Hepatocyte (in vitro differentiated cells): ENCODE data around the gene OPA1. TPM values are rescaled to one million over a fixed set of nuclear protein-coding genes. Genes with fewer than 3 reads are reported as not detected.

ENCODE experiments used
- DNase-seq: peaks from one replicate; pipeline ENCODE4 v3.0.0-alpha.2; 2016; ENCODE audit warnings: low spot score
- H2AFZ ChIP-seq: fragments of 200-600 bp; sonication (generic); 2 replicates; pipeline ENCODE4 v1.6.0; 2016; ENCODE audit warnings: antibody characterized with exemption, mild to moderate bottlenecking
- H3K27ac ChIP-seq: fragments of 200-600 bp; sonication (generic); 2 replicates; pipeline ENCODE4 v1.5.1; 2016; ENCODE audit warnings: mild to moderate bottlenecking
- H3K27me3 ChIP-seq: fragments of 200-600 bp; sonication (generic); 2 replicates; pipeline ENCODE4 v1.6.1; 2016
- H3K36me3 ChIP-seq: fragments of 200-600 bp; sonication (generic); replicated peaks from 2 replicates; pipeline ENCODE4 v1.5.1; 2016; ENCODE audit warnings: low read depth; ENCODE audit not compliant: insufficient read depth
- H3K4me1 ChIP-seq: fragments of 200-600 bp; sonication (generic); 2 replicates; pipeline ENCODE4 v1.5.1; 2016; ENCODE audit warnings: mild to moderate bottlenecking, moderate library complexity; ENCODE audit not compliant: insufficient read depth
- H3K4me2 ChIP-seq: fragments of 200-600 bp; sonication (generic); 2 replicates; pipeline ENCODE4 v1.6.0; 2016
- H3K4me3 ChIP-seq: fragments of 200-600 bp; sonication (generic); 2 replicates; pipeline ENCODE4 v1.5.1; 2016; ENCODE audit warnings: mild to moderate bottlenecking
- H3K79me2 ChIP-seq: fragments of 200-600 bp; sonication (generic); 2 replicates; pipeline ENCODE4 v1.6.0; 2017; ENCODE audit warnings: mild to moderate bottlenecking
- H3K9me2 ChIP-seq: fragments of 200-600 bp; sonication (generic); replicated peaks from 2 replicates; pipeline ENCODE4 v1.6.0; 2017; ENCODE audit warnings: mild to moderate bottlenecking; ENCODE audit not compliant: insufficient read depth
- H3K9me3 ChIP-seq: fragments of 200-600 bp; sonication (generic); 2 replicates; pipeline ENCODE4 v1.5.1; 2016; ENCODE audit warnings: low read depth, mild to moderate bottlenecking
- H4K20me1 ChIP-seq: fragments of 200-600 bp; sonication (generic); 2 replicates; pipeline ENCODE4 v1.6.0; 2016; ENCODE audit warnings: mild to moderate bottlenecking; ENCODE audit not compliant: insufficient read depth, poor library complexity, severe bottlenecking
- EZH2 ChIP-seq: fragments of 200-600 bp; sonication (generic); IDR thresholded peaks from 2 replicates; pipeline ENCODE4 v1.6.1; 2016; ENCODE audit warnings: antibody characterized with exemption, mild to moderate bottlenecking, borderline replicate concordance
- EZH2phosphoT487 ChIP-seq: fragments of 200-600 bp; sonication (generic); IDR thresholded peaks from one replicate; pipeline ENCODE4 v1.6.1; 2018; ENCODE audit warnings: antibody characterized with exemption, mild to moderate bottlenecking, low read depth, moderate library complexity; ENCODE audit not compliant: unreplicated experiment, severe bottlenecking
- WGBS: methylation state at CpG from one replicate; pipeline ENCODE4 v1.1.6; 2016; ENCODE audit warnings: low lambda C conversion rate; ENCODE audit errors: missing lambda C conversion rate; 5-methylcytosine and 5-hydroxymethylcytosine counted together
- polyA plus RNA-seq: library from polyadenylated mRNA; unstranded; fragments of >200 nt; fragmentation: Nextera tagmentation; extraction: Ambion mirVana; gene quantifications from 2 replicates; pipeline ENCODE4 v1.2.1, GENCODE V29; 2016
- total RNA-seq: library from RNA; depleted of rRNA; stranded (reverse); fragments of >200 nt; gene quantifications from 2 replicates; pipeline ENCODE4 v1.2.3, GENCODE V29; 2014
- TF ChIP-seq, protein P1 (sequence below): fragments of 200-600 bp; sonication (generic); IDR thresholded peaks from 2 replicates; pipeline ENCODE4 v1.5.1; 2016; ENCODE audit warnings: antibody characterized with exemption, mild to moderate bottlenecking; ENCODE audit not compliant: poor library complexity

Gene OPA1
- total RNA-seq, result 49.0 TPM in 2 replicates
- polyA plus RNA-seq, result 15.0 and 17.7 TPM in 2 replicates

- DNase-seq, result peak; percentile 99
- peaks cover 7% of the 10 kb centered on the region for H3K4me1 ChIP-seq
- 2% methylated on average over 52 of the region's 55 CpGs for WGBS
- no peaks in the 10 kb centered on the region for H3K9me3 ChIP-seq
- peak within 1 kb of the TSS; percentile 93 for H3K27ac ChIP-seq
- no peaks in the 10 kb centered on the region for H3K27me3 ChIP-seq
- H3K9me2 ChIP-seq, result no peaks in the 10 kb centered on the region
- H3K79me2 ChIP-seq, result peaks cover 45% of the 10 kb centered on the region
- H3K4me2 ChIP-seq, result peak within 1 kb of the TSS; percentile 91
- no peak for TF ChIP-seq EZH2
- TF ChIP-seq, protein P1, sequence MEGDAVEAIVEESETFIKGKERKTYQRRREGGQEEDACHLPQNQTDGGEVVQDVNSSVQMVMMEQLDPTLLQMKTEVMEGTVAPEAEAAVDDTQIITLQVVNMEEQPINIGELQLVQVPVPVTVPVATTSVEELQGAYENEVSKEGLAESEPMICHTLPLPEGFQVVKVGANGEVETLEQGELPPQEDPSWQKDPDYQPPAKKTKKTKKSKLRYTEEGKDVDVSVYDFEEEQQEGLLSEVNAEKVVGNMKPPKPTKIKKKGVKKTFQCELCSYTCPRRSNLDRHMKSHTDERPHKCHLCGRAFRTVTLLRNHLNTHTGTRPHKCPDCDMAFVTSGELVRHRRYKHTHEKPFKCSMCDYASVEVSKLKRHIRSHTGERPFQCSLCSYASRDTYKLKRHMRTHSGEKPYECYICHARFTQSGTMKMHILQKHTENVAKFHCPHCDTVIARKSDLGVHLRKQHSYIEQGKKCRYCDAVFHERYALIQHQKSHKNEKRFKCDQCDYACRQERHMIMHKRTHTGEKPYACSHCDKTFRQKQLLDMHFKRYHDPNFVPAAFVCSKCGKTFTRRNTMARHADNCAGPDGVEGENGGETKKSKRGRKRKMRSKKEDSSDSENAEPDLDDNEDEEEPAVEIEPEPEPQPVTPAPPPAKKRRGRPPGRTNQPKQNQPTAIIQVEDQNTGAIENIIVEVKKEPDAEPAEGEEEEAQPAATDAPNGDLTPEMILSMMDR, result peak; percentile 37
- H3K4me3 ChIP-seq, result peak within 1 kb of the TSS; percentile 96
- no peaks in the 10 kb centered on the region for H3K36me3 ChIP-seq
- no peaks in the 10 kb centered on the region for H4K20me1 ChIP-seq
- H2AFZ ChIP-seq, result peak within 1 kb of the TSS; percentile 98
Observed at GRCh38 chr3:193592841-193593667, at the start of gene OPA1. TSS of gene OPA1 (plus strand) at chr3:193593208. CDS start at chr3:193593378, 170 bp downstream.

- no peaks in the 10 kb centered on the region for H3K9me2 ChIP-seq
- DNase-seq, result no peak
- no peak overlapping the region for H3K4me2 ChIP-seq
- 77% methylated on average over 1 of the region's 1 CpG for WGBS
- no peaks in the 10 kb centered on the region for H4K20me1 ChIP-seq
- no peak overlapping the region for H3K27ac ChIP-seq
- no peaks in the 10 kb centered on the region for H3K9me3 ChIP-seq
- H2AFZ ChIP-seq, result no peak overlapping the region
- no peaks in the 10 kb centered on the region for H3K4me1 ChIP-seq
- TF ChIP-seq, protein P1, result no peak
- TF ChIP-seq EZH2 (no peak), EZH2phosphoT487 (no peak)
- H3K79me2 ChIP-seq, result no peaks in the 10 kb centered on the region
- H3K4me3 ChIP-seq, result no peak overlapping the region
- H3K27me3 ChIP-seq, result no peaks in the 10 kb centered on the region
- no peaks in the 10 kb centered on the region for H3K36me3 ChIP-seq
Observed at GRCh38 chr3:193544289-193544688, 48.7 kb upstream of the OPA1 start.

- Histone ChIP-seq H3K27ac (no peak overlapping the region), H2AFZ (no peak overlapping the region), H3K9me2 (no peaks in the 10 kb centered on the region), H4K20me1 (no peaks in the 10 kb centered on the region), H3K4me1 (no peaks in the 10 kb centered on the region), H3K36me3 (no peaks in the 10 kb centered on the region), H3K79me2 (no peaks in the 10 kb centered on the region), H3K4me3 (no peak overlapping the region), H3K4me2 (no peak overlapping the region), H3K27me3 (no peaks in the 10 kb centered on the region), H3K9me3 (no peaks in the 10 kb centered on the region)
- 96% methylated on average over 1 of the region's 1 CpG for WGBS
- TF ChIP-seq EZH2phosphoT487, result no peak
- no peak for DNase-seq
Observed at GRCh38 chr3:193545304-193545703, 47.7 kb upstream of the OPA1 start.

- Histone ChIP-seq H3K27ac (no peak overlapping the region), H3K4me2 (no peak overlapping the region), H3K27me3 (no peaks in the 10 kb centered on the region), H3K4me1 (no peaks in the 10 kb centered on the region), H3K79me2 (no peaks in the 10 kb centered on the region), H2AFZ (no peak overlapping the region), H3K36me3 (no peaks in the 10 kb centered on the region), H4K20me1 (no peaks in the 10 kb centered on the region), H3K4me3 (no peak overlapping the region), H3K9me2 (no peaks in the 10 kb centered on the region), H3K9me3 (no peaks in the 10 kb centered on the region)
- TF ChIP-seq, protein P1, result no peak
- TF ChIP-seq EZH2phosphoT487, result no peak
- no peak for TF ChIP-seq EZH2
- no peak for DNase-seq
Observed at GRCh38 chr3:193546129-193546528, 46.9 kb upstream of the OPA1 start.
